Measurements from ENCODE around the gene ROR1.
A peak's percentile ranks its signal among the peaks of the same experiment; 100 is the strongest.

ROR1 gene

GRCh38 chr1:63967901-63968300, 194.1 kb downstream of the ROR1 start:
- no peak for DNase-seq

DNA sequence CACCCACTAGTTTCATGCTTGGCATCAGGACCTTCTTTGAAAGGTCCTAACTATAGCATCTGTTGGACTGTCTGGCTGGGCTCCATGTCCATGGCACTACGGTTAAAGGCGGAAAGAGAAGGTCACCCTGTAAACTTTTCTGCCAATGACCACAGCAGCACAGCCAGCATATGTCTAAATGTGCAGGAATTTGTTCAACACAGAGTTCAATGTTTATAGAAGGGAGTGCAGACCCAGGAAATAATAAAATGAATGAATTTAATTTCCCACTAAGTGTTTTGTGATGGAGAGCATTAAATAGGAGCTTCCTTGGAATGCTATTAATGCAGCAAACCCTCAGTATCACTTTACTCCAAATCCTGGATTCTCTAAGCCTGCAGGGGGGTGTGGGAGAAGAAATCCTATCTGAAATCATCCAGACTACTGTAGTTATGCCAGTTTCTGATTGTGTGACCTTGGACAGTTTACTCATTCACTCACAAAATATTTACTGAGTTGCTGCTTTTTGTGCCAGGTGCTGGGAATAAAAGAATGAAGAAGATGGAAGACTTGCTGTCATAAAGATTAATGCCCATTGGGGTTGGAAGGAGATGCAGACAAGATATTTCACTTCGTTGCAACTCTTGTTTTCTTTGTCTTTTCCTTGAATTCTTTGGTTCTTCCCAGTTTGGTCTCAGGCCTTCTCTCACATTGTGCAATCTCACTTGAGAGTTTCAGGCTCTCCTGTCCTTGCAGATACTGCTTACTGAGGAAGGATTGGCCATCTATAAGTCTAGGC, 195.0 kb downstream of the ROR1 start:
- no peak for DNase-seq

- peak in 10 of 58 donors; percentile 0 to 55 (median 10) for DNase-seq
Observed at GRCh38 chr1:63969441-63969901, 195.7 kb downstream of the ROR1 start.

DNA sequence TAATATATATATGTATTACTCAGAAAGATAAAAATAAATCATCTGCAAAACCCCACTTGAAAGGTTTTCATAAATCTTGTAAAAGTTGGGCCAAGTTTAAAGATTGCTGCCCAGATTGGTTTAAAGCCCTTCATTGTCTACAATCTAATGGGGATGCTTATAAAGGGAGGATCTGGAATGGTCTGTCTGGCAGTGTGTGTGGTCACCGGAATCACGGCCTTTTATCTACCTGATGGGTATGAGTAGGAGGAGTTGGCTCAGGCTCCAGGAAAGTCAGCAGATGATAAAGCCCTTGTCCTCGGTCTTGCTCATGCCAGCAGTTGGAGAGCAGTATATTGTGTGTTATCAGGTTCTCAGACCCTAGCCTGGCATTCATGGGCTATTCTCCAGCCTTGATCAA, 197.7 kb downstream of the ROR1 start:
- DNase-seq = no peak

- no peak for DNase-seq
Observed at GRCh38 chr1:63973005-63973419, 199.2 kb downstream of the ROR1 start.

DNA sequence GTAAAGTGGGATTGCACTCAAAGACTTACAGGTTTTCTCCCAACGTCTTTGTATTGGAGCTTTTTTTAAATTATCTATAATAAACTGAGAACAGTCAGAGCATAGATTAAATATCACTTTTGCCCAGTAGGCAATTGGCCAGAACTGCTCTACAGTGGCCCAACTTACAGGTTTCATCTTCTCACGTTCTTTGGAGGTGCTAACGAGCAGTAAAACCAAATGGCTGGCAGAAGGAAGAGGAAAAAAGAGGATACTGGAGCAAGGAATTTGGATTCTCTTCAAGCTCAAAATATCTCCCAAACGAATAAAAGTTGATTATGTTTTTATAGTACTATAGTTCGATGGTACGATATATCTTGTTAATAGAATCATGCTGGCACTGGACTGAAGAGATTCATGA, 201.1 kb downstream of the ROR1 start:
- DNase-seq = no peak

DNA sequence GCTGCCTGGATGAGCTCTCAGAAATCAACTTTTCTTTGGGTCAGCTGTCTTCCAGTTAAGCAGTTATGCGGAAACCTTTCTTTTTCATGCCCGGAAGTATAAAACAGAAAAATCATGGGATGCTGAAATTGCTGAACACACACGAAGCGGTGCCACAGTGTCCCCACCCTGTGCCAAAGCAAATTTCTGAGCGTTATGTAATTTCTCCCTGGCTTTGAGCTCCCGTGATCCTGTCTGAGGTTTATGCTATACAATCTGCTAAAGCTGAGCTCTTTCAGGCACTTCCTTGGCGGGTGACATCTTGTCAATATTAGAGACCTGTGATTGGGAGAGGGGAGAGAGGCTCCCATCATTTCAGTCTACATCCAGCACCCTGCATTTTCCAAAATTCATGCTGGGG, 201.7 kb downstream of the ROR1 start:
- no peak for DNase-seq

- no peak for DNase-seq
Observed at GRCh38 chr1:63976006-63976405, 202.2 kb downstream of the ROR1 start.

- no peak for DNase-seq
Observed at GRCh38 chr1:63977466-63977865, 203.6 kb downstream of the ROR1 start.

- no peak for DNase-seq
Observed at GRCh38 chr1:63980740-63981407, 207.1 kb downstream of the ROR1 start.

- DNase-seq = no peak
Observed at GRCh38 chr1:63981408-63981773, 207.6 kb downstream of the ROR1 start.

GRCh38 chr1:63982201-63982600, 208.4 kb downstream of the ROR1 start:
- DNase-seq = no peak

GRCh38 chr1:63983391-63984256, 209.8 kb downstream of the ROR1 start:
- DNase-seq = no peak

DNA sequence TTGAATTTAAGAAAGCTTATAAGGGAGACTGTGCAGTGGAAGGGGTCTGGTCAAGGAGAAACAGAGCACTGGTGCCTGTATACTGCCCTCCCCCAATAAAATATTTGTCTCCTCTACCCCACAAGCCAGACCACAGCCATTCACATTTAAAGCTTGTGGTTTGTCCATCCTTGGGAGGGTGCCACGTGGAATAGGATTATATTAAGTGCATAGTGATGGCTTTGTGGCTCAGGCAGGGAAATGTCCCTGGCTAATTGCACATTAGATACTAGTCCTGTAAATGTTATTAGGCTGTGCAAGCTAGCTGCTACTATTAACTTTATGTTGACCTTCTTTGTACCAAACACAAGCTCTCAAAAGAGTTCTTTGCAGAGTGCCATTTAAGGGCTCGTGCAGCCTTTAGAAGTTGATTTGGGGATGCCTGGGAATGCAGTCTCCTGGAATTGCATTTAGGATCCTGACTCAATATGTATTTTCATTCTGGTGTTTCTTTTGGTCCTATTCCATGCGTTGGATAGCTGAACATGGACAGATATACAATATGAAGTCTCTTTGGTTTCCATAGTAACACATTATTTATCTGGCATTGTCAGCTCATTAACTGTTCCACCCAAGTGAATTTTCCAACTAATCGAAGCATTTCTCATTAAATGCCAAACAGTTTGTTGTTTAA, 210.6 kb downstream of the ROR1 start:
- DNase-seq = no peak

DNA sequence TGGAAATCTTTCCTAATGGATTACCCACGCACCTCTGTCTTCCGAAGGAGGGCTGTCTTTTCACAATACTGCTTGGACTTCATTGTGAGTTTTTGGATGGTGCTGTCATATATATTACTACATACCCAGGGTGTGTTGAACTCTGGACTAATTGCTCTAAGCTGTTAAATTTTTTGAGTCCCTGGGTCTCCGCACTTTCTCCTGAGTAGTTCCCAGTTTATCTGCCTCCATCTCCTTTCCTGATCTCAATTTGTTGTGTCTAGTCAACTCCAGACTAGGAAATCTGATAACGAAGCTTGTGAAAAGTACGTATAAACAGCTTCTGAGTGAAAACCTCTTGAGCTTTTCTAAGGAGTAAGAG, 211.1 kb downstream of the ROR1 start:
- no peak for DNase-seq

- no peak for DNase-seq
Observed at GRCh38 chr1:63987014-63987627, 213.3 kb downstream of the ROR1 start.

DNA sequence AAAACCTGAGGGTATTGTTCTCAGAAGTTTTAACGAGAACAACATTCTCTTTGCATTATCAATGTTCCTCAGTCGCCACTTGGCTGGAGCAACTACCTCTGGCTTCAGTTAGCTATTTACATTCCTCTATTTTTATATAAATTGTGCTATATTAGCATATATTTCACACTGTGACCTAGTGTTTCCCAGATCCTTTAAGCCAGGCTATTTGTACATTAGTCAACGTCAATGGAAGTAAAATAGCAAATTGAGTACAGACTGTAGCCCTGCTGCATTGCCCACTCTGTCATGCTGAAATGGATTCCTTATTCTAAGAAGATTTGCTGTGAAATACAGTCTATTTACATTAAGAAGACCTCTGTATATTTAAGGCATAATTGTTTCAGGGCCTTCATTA, 213.8 kb downstream of the ROR1 start:
- DNase-seq = no peak

DNA sequence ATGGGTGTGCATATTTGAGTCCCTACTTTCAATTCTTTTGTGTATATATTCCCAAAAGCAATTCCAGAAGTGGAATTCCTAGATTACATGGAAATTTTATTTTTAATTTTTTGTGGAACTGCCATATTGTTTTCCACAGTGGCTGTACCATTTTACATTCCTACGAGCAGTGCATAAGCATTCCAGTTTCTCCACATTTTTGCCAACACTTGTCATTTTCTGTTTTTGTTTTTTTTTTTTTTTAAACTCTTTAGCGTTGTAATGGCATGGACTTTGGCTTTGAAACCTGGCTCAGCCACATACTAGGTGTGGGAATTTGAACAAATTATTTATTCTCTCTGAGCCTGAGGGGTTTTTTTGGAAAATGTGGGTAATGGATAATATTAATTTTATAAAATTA, 215.1 kb downstream of the ROR1 start:
- DNase-seq = no peak

DNA sequence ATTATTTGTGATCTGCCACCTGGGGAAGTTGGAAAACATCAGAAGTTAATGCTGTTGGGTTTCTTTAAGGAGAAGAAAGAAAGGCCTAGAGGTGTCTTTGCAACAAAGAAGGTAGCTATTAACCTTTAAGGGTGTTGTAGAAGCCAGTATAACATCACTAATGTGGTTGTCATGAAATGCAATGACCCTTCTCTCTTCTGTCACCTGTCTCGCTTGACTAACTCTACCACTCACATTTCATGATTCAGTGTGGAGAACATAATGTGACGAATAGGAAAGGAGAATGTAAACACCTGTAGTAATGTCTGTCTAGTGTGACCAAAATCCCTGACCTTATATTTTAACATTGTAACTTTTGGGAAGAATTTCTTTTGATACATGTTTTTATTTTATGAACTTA, 217.9 kb downstream of the ROR1 start:
- no peak for DNase-seq

DNA sequence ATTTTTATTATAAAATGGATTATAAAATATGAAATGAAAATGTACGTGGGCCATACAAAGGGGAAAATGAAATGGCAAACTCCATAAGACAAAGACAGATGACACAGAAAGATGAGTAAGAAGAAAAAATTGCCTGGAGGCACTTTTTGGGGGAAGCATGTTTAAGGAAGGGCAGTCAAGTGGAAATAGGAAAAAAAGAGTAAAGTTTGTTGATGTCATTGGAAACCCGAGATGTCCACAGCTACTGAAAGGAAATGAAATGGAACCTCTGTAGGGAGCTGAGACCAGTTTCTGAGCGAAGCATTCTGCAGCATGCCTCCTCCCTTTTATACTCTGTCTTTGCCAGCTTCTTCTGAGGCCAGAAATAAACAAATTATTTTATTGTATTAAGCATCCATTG, 226.2 kb downstream of the ROR1 start:
- DNase-seq = no peak

DNA sequence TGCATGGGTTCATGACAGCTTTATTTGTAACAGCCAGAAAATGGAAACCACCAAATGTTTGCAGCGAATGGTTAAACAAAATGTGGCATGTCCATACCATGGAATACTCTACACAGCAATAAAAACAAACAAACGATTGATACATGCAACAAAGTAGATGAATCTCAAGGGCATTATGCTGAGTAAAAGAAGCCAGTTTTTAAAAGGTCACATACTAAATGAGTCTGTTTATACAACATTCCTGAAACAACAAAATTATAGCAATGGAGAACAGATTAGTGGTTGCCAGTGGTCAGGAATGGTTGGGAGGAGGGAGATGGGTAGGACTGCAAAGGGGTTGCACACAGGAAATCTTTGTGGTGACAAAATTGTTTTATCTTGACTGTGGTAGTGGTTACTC, 227.2 kb downstream of the ROR1 start:
- DNase-seq = no peak
